Testis (tissue), 2 donors: ENCODE results near the gene NES.

Source experiments
- POLR2A ChIP-seq: fragments of 450-650 bp; IDR thresholded peaks from one replicate; pipeline ENCODE4 v1.6.1; 2017; ENCODE audit warnings: antibody characterized with exemption, mild to moderate bottlenecking, moderate library complexity
- TF ChIP-seq, protein P1 (sequence below), 3 experiments: fragments of 450-650 bp in 2 of 3; fragments of 200-600 bp in 1 of 3; sonication (generic) in 1 of 3; IDR thresholded peaks; one replicate each; pipeline ENCODE4 v1.5.1; 2016 to 2019; ENCODE audit warnings: antibody characterized with exemption in 3 of 3, mild to moderate bottlenecking in 2 of 3, moderate library complexity in 1 of 3

DNA sequence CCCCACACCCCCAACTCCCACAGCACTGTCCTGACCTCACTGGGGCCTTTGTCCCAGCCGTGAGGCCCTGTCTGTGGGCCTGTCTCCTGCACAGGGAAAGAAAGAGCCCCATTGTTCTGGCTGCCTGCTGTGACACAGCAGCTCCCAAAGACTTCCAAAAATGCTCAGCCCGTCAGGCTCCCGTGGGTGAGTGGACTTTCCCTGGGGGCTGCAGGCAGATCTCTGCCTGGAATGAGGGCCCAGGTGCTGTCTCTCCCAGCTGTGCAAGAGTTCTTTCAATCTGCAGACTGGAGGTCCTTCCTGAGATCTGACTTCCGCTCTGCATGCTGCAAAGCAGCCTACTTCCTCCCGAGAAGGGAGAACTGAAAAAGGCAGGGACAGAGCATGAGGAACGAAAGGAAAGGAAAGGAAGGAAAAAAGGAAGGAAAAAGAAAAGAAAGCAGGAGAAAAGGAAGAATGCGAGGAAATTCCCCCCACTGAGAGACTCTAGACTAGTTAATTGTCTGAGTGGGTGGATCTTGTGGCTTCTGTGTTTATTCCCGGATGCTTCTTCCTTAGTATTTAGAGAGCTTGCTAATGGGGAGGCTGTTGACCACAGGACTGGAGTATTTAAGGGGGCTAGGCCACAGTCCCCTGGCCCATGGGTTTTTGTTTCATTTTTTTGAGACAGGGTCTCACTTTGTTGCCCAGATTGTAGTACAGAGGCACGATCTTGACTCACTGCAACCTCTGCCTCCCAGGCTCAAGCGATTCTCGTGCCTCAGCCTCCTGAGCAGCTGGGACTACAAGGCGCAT is 15.0 kb downstream of the NES start:
- TF ChIP-seq, protein P1, sequence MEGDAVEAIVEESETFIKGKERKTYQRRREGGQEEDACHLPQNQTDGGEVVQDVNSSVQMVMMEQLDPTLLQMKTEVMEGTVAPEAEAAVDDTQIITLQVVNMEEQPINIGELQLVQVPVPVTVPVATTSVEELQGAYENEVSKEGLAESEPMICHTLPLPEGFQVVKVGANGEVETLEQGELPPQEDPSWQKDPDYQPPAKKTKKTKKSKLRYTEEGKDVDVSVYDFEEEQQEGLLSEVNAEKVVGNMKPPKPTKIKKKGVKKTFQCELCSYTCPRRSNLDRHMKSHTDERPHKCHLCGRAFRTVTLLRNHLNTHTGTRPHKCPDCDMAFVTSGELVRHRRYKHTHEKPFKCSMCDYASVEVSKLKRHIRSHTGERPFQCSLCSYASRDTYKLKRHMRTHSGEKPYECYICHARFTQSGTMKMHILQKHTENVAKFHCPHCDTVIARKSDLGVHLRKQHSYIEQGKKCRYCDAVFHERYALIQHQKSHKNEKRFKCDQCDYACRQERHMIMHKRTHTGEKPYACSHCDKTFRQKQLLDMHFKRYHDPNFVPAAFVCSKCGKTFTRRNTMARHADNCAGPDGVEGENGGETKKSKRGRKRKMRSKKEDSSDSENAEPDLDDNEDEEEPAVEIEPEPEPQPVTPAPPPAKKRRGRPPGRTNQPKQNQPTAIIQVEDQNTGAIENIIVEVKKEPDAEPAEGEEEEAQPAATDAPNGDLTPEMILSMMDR (IDR thresholded peaks at IDR 0.05), result no peak
- TF ChIP-seq POLR2A, result no peak
